Epithelial cell of proximal tubule (primary cell): Measurements from ENCODE around the gene SSX2. TPM values are rescaled to one million over a fixed set of nuclear protein-coding genes. Genes with fewer than 3 reads are reported as not detected.
"Not testable (repeated sequence)": the region's sequence is repeated elsewhere in the genome, so short reads cannot be mapped to it uniquely, and the experiment has no call there.

Source experiments
- DNase-seq: peaks from one replicate; pipeline ENCODE4 v3.0.0-alpha.2; 2011; ENCODE audit warnings: low read depth
- H3K4me3 ChIP-seq: 2 replicates; pipeline ENCODE4 v1.5.1; 2011; ENCODE audit warnings: low read depth, mild to moderate bottlenecking, low read length
- total RNA-seq: library from RNA; depleted of rRNA; stranded (reverse); fragments of >200 nt; gene quantifications from 2 replicates; pipeline ENCODE4 v1.2.3, GENCODE V29; 2015

The SSX2 gene, protein sequence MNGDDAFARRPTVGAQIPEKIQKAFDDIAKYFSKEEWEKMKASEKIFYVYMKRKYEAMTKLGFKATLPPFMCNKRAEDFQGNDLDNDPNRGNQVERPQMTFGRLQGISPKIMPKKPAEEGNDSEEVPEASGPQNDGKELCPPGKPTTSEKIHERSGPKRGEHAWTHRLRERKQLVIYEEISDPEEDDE
- total RNA-seq: not detected in 2 replicates

DNA sequence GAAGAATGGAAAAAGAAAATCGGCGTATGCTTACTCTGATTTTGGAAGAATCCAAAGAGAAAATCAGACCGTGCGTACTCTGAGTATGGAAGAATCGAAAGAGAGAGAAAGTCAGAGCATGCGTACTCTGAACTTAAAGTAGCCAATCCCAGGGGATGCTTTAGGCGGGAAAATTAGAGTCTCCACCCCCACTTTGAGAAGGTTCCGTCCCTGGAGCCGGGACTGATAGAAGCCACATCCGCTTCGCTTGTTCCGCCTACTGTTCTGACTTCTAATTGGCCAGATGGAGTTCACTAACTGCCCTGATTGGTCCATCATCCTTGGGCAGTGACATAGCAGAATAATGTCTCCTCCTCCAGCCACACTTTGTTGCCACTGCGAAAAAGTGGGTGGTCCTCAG lies at the start of gene SSX2:
TSS of gene SSX2 (minus strand) at position 101 of the 400 bp plus-strand sequence. CDS start 1,429 bp downstream, outside the sequence.
- not testable (repeated sequence) for H3K4me3 ChIP-seq, DNase-seq

DNA sequence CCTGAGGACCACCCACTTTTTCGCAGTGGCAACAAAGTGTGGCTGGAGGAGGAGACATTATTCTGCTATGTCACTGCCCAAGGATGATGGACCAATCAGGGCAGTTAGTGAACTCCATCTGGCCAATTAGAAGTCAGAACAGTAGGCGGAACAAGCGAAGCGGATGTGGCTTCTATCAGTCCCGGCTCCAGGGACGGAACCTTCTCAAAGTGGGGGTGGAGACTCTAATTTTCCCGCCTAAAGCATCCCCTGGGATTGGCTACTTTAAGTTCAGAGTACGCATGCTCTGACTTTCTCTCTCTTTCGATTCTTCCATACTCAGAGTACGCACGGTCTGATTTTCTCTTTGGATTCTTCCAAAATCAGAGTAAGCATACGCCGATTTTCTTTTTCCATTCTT lies 44.0 kb upstream of the SSX2 start, which contains the start of gene SSX2B:
TSS of gene SSX2B (plus strand) at position 301 of the 400 bp plus-strand sequence. CDS start 1,429 bp downstream, outside the sequence.
- not testable (repeated sequence) for H3K4me3 ChIP-seq, DNase-seq

DNA sequence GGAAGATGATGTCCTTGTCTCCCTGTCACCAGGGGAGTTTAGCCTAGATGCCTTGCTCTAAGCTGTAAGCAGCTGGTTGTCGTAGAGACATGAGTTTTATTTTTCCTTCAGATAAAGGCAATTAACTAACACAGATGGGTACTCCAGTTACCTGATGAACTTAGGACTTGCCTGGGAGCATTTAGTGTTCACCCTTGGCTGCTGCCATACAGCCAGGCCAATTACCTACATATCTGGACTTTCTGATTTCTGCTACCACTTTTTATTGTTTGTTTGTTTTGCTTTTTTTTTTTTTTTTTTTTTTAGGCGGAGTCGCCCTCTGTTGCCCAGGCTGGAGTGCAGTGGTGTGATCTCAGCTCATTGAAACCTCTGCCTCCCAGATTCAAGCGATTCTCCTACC lies 14.9 kb downstream of the SSX2 start:
- H3K4me3 ChIP-seq, DNase-seq: not testable (repeated sequence)

DNA sequence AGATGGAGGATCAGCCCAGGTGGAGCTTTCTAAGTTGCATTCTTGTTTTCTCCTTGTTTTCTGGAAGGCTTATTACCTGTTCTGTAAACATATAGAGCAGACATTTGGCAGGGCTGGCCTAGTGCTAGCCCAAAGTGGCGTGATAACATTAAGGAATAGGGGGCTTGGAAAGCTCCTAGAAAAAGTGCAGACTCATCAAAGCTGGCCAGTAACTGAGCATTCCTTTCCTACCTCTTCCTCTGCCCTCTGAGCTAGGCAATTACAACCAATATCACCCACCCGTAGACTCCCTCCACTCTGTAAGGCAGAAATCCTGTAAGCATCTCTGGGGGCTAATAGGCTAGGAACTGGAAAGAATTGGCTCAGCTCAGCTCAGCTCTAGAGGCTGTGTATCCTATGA lies 44.8 kb downstream of the SSX2 start:
- H3K4me3 ChIP-seq, DNase-seq: not testable (repeated sequence)

DNA sequence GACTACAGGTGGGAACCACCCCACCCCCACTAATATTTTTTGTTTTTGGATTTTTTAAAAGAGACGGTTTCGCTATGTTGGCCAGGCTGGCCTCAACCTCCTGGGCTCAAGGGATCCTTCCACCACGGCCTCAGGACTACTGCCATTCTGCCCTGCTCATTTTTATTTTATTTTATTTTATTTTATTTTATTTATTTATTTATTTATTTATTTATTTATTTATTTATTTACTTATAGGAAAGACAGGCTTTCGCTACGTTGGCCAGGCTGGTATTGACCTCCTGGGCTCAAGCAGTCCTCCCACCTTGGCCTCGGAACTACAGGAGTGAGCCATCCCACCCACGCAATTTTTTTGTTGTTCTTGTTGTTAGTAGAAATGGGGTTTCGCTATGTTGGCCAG lies 51.5 kb downstream of the SSX2 start:
- H3K4me3 ChIP-seq, DNase-seq: not testable (repeated sequence)

DNA sequence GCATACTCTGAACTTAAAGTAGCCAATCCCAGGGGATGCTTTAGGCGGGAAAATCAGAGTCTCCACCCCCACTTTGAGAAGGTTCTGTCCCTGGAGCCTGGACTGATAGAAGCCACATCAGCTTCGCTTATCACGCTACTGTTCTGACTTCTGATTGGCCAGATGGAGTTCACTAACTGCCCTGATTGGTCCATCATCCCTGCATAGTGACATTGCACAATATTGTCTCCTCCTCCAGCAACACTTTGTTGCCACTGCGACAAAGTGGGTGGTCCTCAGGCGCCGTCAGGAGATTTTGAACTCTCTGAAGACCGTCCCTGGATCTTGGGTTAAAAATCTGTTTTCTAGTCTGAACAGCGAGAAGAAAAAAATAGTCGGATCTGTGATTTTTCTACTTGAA lies 52.2 kb downstream of the SSX2 start, which contains the start of gene SSX7:
TSS of gene SSX7 (minus strand) at position 101 of the 400 bp plus-strand sequence. CDS start 1,428 bp downstream, outside the sequence.
- not testable (repeated sequence) for DNase-seq, H3K4me3 ChIP-seq

DNA sequence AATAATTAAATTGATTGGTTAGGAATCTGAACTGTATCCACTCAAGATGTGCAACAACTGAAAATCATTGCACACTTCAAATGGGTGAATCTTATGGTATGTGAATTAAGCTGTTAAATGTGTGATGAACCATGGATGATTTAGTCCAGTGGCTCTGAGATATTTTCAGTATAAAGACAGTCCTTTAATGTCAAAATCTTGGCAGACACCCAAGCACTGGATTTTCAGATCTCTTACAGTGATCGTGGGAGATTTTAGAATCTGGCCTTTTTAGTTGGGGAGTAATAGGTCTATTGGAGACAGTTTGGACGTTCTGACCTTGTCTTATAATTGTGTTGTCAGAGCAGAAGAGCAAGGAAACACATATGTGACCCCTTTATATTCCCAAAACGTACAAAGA lies 56.3 kb downstream of the SSX2 start:
- not testable (repeated sequence) for DNase-seq, H3K4me3 ChIP-seq

DNA sequence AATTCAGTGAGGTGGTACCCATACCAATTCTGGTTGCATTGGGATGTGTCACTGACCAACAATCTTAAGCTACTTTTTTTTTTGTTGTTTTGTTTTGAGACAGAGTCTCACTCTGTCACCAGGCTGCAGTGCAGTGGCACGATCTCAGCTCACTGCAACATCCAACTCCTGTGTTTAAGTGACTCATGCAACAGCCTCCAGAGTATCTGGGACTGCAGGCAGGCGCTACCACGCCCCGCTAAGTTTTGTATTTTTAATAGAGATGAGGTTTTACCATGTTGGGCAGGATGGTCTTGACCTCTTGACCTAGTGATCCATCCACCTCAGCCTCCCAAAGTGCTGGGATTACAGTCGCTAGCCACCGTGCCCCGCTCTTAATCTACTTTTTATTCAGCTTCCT lies 58.0 kb downstream of the SSX2 start:
- not testable (repeated sequence) for DNase-seq, H3K4me3 ChIP-seq

Other genes starting within 250 kb of the SSX2 start
- gene XAGE1A, start 211.4 kb downstream of the SSX2 start, total RNA-seq: not detected in 2 replicates
- not detected in 2 replicates for gene XAGE1B, start 190.1 kb downstream of the SSX2 start, total RNA-seq
- not detected in 2 replicates for gene SSX7, start 52.3 kb downstream of the SSX2 start, total RNA-seq
- not detected in 2 replicates for gene SSX2B, start 44.1 kb upstream of the SSX2 start, total RNA-seq
- not detected in 2 replicates for gene SPANXN5, start 90.2 kb upstream of the SSX2 start, total RNA-seq
- not detected in 2 replicates for gene XAGE5, start 104.1 kb upstream of the SSX2 start, total RNA-seq
- not detected in 2 replicates for gene XAGE3, start 160.9 kb upstream of the SSX2 start, total RNA-seq
- 3.2 and 6.6 TPM in 2 replicates for gene FAM156B, start 190.2 kb upstream of the SSX2 start, total RNA-seq